Stimulated activated CD4-positive, alpha-beta T cell treated with anti-CD3 and anti-CD28 coated beads, Interleukin-1b, Interleukin-23, amount 100 ng/mL, for 24 hours (primary cell): ENCODE results near the gene NEK5.
"Not testable (repeated sequence)": the region's sequence is repeated elsewhere in the genome, so short reads cannot be mapped to it uniquely, and the experiment has no call there.

ENCODE experiments used
- DNase-seq, 4 experiments: peaks; one replicate each; pipeline ENCODE4 v3.0.0-alpha.2; 2020; ENCODE audit warnings: low read depth in 4 of 4, low spot score in 1 of 4

Gene NEK5

GRCh38 chr13:52082601-52083000 lies 46.3 kb downstream of the NEK5 start:
- DNase-seq, result no peak

- DNase-seq, result not testable (repeated sequence)
These were observed 49.0 kb downstream of the NEK5 start for GRCh38 chr13:52079891-52080290.

- peak in 1 of 4 experiments; percentile 12 for DNase-seq
These were observed 57.8 kb downstream of the NEK5 start for GRCh38 chr13:52070929-52071523.

DNA sequence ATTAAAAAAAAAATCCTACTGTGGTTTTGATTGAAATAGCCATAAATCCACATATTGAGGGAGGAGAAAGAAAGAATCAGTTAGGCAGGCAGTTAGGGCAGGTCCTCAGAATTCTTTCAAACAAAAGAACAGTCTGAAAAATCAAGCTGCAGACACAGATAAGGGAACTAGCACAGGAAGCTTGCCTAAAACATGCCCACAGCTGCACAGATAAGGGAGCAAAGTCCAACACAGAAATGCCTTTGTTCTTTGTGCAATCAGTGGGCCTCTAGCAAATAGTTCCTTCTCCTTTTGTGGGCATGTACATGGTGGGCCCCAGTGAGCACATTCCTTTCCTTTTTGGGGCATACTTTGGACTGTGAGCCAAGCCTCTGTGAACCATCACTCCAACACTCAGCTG lies 61.6 kb downstream of the NEK5 start:
- DNase-seq, result no peak

- no peak for DNase-seq
These were observed 67.3 kb downstream of the NEK5 start for GRCh38 chr13:52061587-52061986.

GRCh38 chr13:52061064-52061463 lies 67.8 kb downstream of the NEK5 start:
- not testable (repeated sequence) for DNase-seq

- DNase-seq, result no peak
These were observed 75.4 kb downstream of the NEK5 start for GRCh38 chr13:52053460-52053859.

- DNase-seq, result no peak
These were observed 77.5 kb downstream of the NEK5 start for GRCh38 chr13:52051400-52051799.

DNA sequence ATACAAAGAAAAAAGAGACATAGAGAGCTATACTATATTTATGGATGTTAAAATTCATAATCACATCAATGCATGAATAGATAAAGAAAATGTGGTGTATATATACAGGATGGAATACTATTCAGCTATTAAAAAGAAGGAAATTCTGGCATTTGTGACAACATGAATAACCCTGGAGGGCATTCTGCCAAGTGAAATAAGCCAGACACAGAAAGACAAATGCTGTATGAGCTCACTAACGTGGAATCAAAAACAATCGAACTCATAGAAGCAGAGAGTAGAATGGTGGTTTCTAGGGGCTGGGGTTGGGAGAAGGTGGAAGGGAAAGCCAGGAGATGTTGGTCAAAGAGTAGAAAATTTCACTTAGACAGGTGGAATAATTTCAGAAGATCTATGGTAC lies 80.4 kb downstream of the NEK5 start:
- no peak for DNase-seq

DNA sequence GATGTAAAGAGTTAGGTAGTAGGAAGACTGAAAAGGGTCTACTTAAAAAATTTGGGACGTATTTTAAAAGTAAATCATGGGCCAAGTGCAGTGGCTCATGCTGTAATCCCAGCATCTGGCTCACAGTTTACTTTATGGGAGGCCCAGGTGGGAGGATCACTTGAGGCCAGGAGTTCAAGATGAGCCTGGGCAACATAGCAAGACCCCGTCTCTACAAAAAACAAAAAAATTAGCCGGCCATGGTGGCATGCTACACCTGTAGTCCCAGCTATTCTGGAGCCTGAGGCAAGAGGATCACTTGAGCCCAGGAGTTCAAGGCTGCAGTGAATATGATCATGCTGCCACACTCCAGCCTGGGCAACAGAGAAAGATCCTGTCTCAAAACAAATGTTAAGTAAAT lies 81.4 kb downstream of the NEK5 start:
- no peak for DNase-seq

GRCh38 chr13:52043675-52044074 lies 85.2 kb downstream of the NEK5 start:
- no peak for DNase-seq

- no peak for DNase-seq
These were observed 92.8 kb downstream of the NEK5 start for GRCh38 chr13:52036037-52036436.

DNA sequence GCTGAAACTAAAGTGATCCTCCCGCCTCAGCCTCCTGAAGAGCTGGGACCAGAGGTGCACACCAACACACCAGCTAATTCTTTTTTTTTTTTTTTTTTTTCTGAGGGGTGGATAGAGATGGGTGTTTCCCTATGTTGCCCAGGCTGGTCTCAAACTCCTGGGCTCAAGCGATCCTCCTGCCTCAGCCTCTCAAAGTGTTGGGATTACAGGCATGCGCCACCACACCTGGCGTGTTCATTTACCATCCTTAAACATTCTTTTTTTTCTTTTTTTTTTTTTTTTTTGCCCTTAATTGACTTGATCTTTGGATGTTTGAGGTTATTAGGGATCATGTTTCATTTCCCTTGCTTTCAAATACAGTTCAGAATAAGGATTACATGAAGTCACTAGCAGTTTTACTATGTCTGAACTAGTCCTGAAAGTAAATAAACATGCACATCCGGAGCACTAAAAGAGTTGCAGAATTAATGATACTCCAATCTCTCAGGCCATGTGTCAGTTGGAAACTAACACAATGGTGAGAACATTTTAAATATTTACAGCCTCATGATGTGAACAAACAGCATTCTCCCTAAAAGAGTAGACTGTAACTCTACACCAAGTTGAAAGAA lies 94.2 kb downstream of the NEK5 start:
- DNase-seq, result no peak

GRCh38 chr13:52033039-52033438 lies 95.8 kb downstream of the NEK5 start:
- DNase-seq, result no peak

DNA sequence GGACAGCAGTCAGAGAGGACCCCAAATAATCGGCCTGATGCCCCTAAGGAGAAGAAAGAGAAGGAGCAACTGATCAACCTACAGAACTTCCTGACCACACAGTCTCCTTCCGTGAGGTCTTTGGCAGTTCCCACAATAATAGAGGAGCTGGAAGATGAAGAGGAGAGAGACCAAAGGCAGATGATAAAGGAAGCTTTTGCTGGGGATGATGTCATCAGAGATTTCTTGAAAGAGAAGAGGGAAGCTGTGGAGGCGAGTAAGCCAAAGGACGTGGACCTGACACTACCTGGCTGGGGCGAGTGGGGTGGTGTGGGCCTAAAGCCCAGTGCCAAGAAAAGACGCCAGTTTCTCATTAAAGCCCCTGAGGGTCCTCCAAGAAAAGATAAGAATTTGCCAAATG lies 98.5 kb downstream of the NEK5 start:
- not testable (repeated sequence) for DNase-seq

DNA sequence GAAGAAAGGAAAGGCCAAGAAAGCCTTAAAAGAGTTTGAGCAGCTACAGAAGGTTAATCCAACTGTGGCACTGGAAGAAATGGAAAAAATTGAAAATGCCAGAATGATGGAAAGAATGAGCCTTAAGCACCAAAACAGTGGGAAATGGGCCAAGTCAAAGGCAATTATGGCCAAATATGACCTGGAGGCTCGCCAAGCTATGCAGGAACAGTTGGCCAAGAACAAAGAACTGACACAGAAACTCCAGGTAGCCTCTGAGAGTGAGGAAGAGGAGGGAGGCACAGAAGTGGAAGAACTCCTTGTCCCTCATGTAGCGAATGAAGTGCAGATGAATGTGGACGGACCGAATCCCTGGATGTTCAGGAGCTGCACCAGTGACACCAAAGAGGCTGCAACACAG lies 99.3 kb downstream of the NEK5 start:
- DNase-seq, result no peak

DNA sequence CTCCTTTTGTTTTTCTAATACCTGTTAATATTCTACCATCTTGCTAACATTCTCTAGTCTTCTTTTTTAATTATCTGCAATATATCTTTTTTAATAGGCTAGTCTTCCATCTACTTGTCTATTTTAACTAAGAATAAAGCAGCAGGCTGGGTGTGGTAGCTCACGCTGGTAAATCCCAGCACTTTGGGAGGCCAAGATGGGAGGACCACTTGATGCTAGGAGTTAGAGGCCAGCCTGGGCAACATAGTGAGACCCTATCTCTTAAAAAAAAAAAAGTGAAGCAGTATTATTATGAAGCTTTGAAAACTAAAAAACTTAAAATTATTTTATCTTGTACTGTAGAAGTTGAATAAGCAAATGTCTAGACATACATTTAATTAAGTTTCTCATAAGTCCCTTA lies 101.0 kb downstream of the NEK5 start:
- DNase-seq, result no peak

DNA sequence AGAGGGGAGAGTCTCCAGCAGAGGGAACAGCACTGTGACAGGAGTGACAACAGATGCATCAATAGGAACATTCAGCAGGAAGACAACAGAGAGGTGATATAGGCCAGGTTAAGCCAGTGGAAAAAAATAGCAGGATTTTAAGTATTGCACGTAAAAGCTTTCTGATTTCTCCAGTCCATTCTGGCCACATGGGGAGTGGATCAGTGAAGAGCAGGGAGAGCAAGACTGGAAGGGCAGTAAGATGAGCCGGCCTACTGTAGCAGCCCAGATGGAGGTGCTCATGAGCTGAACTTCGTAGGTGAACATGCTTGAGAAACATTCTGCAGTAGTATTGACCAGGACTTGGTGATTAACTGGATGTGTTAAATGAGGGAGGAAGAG lies 102.6 kb downstream of the NEK5 start:
- DNase-seq, result no peak

DNA sequence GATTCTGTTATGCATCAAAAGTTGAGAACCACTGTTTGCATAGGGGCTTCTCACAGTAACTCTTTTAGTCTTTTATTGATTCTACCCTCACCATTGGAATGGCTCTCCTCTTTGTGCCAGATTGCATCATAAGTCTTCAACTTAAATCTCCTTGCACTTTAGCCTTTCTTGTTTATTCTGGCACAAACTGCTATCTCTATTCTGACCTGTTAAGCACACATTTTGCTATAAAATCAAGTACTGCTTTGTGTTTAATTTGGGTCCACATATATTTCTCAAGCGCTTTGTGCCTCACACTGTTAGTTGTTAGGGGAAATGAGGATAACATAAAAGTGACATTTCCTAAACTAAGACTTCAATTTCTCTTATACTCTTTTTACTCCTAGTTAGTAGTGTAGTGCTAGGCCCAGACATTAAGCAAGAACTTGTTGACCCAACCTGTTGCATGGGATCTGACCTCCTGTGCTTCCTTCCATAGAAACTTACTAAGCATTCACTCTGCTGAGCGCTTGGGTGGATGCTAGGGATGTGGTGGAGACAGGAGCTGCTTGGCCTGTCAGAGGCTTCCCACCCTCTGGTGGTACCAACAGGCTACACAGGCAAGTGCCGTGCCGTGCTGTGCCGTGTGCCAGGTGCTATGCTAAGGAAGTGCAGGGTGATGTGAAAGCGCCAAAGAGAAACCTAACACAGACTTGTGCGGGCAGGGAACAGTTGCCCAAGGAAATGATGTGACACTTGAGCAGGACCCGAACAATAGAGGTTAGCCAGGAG lies 103.2 kb downstream of the NEK5 start:
- DNase-seq, result no peak

GRCh38 chr13:52024481-52024880 lies 104.4 kb downstream of the NEK5 start, which contains the start of gene UTP14C:
Gene UTP14C, plus strand, starts transcription at chr13:52024691. Its CDS starts 4,114 bp downstream, at chr13:52028805.
- DNase-seq, result no peak

DNA sequence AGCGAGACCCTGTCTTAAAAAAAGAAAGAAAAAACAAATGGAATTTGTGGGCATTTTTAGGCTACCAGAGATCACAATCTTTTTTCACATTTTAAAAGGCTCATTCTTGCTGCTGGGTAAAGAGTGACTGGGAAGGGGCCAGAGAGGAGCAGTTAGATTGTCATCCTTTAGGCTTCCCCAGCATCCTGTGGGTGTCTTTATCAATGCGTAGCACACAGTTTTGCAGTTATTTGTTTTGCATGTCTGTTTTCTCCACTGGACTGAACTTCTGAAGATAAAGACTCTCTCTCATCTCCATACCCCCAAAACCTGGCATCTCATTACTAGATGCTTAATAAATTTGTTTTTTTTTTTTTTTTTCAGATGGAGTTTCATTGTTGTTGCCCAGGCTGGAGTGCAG lies 106.5 kb downstream of the NEK5 start:
- no peak for DNase-seq

- no peak for DNase-seq
These were observed 108.7 kb downstream of the NEK5 start for GRCh38 chr13:52020191-52020590.
